Measurements from ENCODE around the gene ATP5F1A. TPM values are rescaled to one million over a fixed set of nuclear protein-coding genes. Genes with fewer than 3 reads are reported as not detected.

Gene ATP5F1A
- total and polyA plus RNA-seq, 4 donors: 267 to 618 (median 369) TPM

GRCh38 chr18:46070232-46070631, 27.9 kb downstream of the ATP5F1A start:
- DNase-seq (ENCODE audit: low spot score): no peak
- Histone ChIP-seq H3K27me3 (ENCODE audit: control insufficient read depth in 4 of 4, insufficient read depth in 4 of 4, low read length in 3 of 4) (no peaks in the 10 kb centered on the region), H3K9me3 (ENCODE audit: control insufficient read depth in 4 of 4, low read length in 3 of 4) (no peaks in the 10 kb centered on the region), H3K4me1 (ENCODE audit: control insufficient read depth in 4 of 4, insufficient read depth in 4 of 4, low read length in 3 of 4) (peaks cover 8 to 35% (median 24%) of the 10 kb centered on the region in 4 donors), H3K9ac (ENCODE audit: low read depth in 1 of 2, low read length in 2 of 2) (no peak overlapping the region), H3K36me3 (ENCODE audit: control insufficient read depth in 4 of 4, insufficient read depth in 3 of 4, low read depth in 1 of 4, low read length in 3 of 4) (no peaks in the 10 kb centered on the region), H3K4me3 (ENCODE audit: low read depth in 1 of 3, low read length in 3 of 3) (no peak overlapping the region), H3K27ac (ENCODE audit: low read depth in 1 of 2, low read length in 2 of 2) (no peak overlapping the region)
- TF ChIP-seq FOXA1 (IDR thresholded peaks at IDR 0.05) (no peak), ZBTB33 (IDR thresholded peaks at IDR 0.05) (no peak), HNF4A (conservative IDR thresholded peaks at IDR 0.05) (no peak), GABPA (IDR thresholded peaks at IDR 0.05 in 1 of 2, conservative IDR thresholded peaks at IDR 0.05 in 1 of 2) (no peak), TAF1 (conservative IDR thresholded peaks at IDR 0.05) (no peak), ATF3 (IDR thresholded peaks at IDR 0.05) (no peak), MAX (IDR thresholded peaks at IDR 0.05) (no peak)
- WGBS: 72% methylated on average over 6 of the region's 6 CpGs

GRCh38 chr18:46069524-46069923, 28.6 kb downstream of the ATP5F1A start:
- no peak for TF ChIP-seq CTCF (IDR thresholded peaks at IDR 0.05; ENCODE audit: low read depth, low read length, missing input control)
- TF ChIP-seq RAD21 (IDR thresholded peaks at IDR 0.05): no peak
- no peak for TF ChIP-seq HNF4G (IDR thresholded peaks at IDR 0.05)
- no peak for TF ChIP-seq FOXA2 (IDR thresholded peaks at IDR 0.05)
- TF ChIP-seq SP1 (IDR thresholded peaks at IDR 0.05): no peak
- TF ChIP-seq EGR1 (IDR thresholded peaks at IDR 0.05; ENCODE audit: low read depth in 2 of 2): no peak
- no peak for TF ChIP-seq ZBTB33 (IDR thresholded peaks at IDR 0.05)
- no peak for TF ChIP-seq JUND (IDR thresholded peaks at IDR 0.05)
- TF ChIP-seq RXRA (IDR thresholded peaks at IDR 0.05): no peak
- TF ChIP-seq YY1 (IDR thresholded peaks at IDR 0.05): no peak
- TF ChIP-seq ATF3 (IDR thresholded peaks at IDR 0.05): no peak
- Histone ChIP-seq H3K9ac (ENCODE audit: low read depth in 1 of 2, low read length in 2 of 2) (no peak overlapping the region), H3K4me3 (ENCODE audit: low read depth in 1 of 3, low read length in 3 of 3) (no peak overlapping the region), H3K4me1 (ENCODE audit: control insufficient read depth in 4 of 4, insufficient read depth in 4 of 4, low read length in 3 of 4) (peaks cover 8 to 35% (median 24%) of the 10 kb centered on the region in 4 donors), H3K27ac (ENCODE audit: low read depth in 1 of 2, low read length in 2 of 2) (no peak overlapping the region), H3K36me3 (ENCODE audit: control insufficient read depth in 4 of 4, insufficient read depth in 3 of 4, low read depth in 1 of 4, low read length in 3 of 4) (no peaks in the 10 kb centered on the region), H3K9me3 (ENCODE audit: control insufficient read depth in 4 of 4, low read length in 3 of 4) (no peaks in the 10 kb centered on the region), H3K27me3 (ENCODE audit: control insufficient read depth in 4 of 4, insufficient read depth in 4 of 4, low read length in 3 of 4) (no peaks in the 10 kb centered on the region)
- WGBS: 88% methylated on average over 4 of the region's 4 CpGs
- DNase-seq (ENCODE audit: low spot score): no peak

Data from liver (tissue), 9 donors.